Lung (tissue), 12 donors: ENCODE data around the gene ADAMTS17. TPM values are rescaled to one million over a fixed set of nuclear protein-coding genes. Genes with fewer than 3 reads are reported as not detected.

ENCODE experiments used
- ATAC-seq: fragments of 200-7000 bp; cut with Tn5 transposase; one replicate; pipeline ENCODE4 v1.9.1; 2020; ENCODE audit warnings: moderate number of reproducible peaks; ENCODE audit not compliant: insufficient read depth, low FRiP score
- DNase-seq, 3 donors: peaks; one replicate each; pipeline ENCODE4 v3.0.0-alpha.2; 2013 to 2017
- H3K27ac ChIP-seq, 2 donors: one replicate each; pipeline ENCODE4 v1.5.1; 2013; ENCODE audit warnings: mild to moderate bottlenecking in 2 of 2, moderate library complexity in 2 of 2, control low read depth in 1 of 2, inconsistent platforms in 1 of 2, low read depth in 1 of 2, low read length in 1 of 2
- H3K27me3 ChIP-seq, 3 donors: one replicate each; pipeline ENCODE4 v1.5.1; 2013; ENCODE audit warnings: low read length in 2 of 3; ENCODE audit not compliant: control insufficient read depth in 3 of 3, insufficient read depth in 3 of 3
- H3K36me3 ChIP-seq, 4 donors: one replicate each; pipeline ENCODE4 v1.5.1; 2013; ENCODE audit warnings: low read length in 4 of 4, mild to moderate bottlenecking in 1 of 4, moderate library complexity in 1 of 4; ENCODE audit not compliant: control insufficient read depth in 4 of 4, insufficient read depth in 4 of 4
- H3K4me1 ChIP-seq, 5 donors: one replicate each; pipeline ENCODE4 v1.5.1; 2013; ENCODE audit warnings: low read length in 5 of 5, mild to moderate bottlenecking in 2 of 5, moderate library complexity in 1 of 5; ENCODE audit not compliant: control insufficient read depth in 5 of 5, insufficient read depth in 5 of 5
- H3K4me3 ChIP-seq: one replicate; pipeline ENCODE4 v1.5.1; 2013; ENCODE audit warnings: mild to moderate bottlenecking, control low read depth, moderate library complexity
- H3K9ac ChIP-seq, 2 donors: one replicate each; pipeline ENCODE4 v1.5.1; 2013; ENCODE audit warnings: low read length in 2 of 2, control low read depth in 1 of 2; ENCODE audit not compliant: insufficient read depth in 1 of 2
- H3K9me3 ChIP-seq, 4 donors: one replicate each; pipeline ENCODE4 v1.5.1; 2013; ENCODE audit warnings: low read length in 3 of 4, mild to moderate bottlenecking in 1 of 4, moderate library complexity in 1 of 4; ENCODE audit not compliant: control insufficient read depth in 4 of 4, insufficient read depth in 3 of 4
- CTCF ChIP-seq: IDR thresholded peaks from 2 replicates; pipeline ENCODE4 v1.5.1; 2012; ENCODE audit warnings: mild to moderate bottlenecking; ENCODE audit errors: control extremely low read depth, extremely low read depth
- WGBS, 2 donors: extraction: QIAGEN DNeasy Blood & Tissue Kit; methylation state at CpG; one replicate each; pipeline ENCODE4 v1.1.7; 2013; 5-methylcytosine and 5-hydroxymethylcytosine counted together
- polyA plus RNA-seq, 2 donors: library from polyadenylated mRNA; stranded (reverse); fragments of 200-250 nt; gene quantifications; one replicate each; pipeline ENCODE4 v1.2.1, GENCODE V29; 2013
- total RNA-seq, 2 donors: library from RNA; depleted of rRNA in 1 of 2; stranded (reverse); fragments of >200 nt in 1 of 2; gene quantifications; one replicate each; pipeline ENCODE4 v1.2.1, GENCODE V29; 2014 to 2021
- donor health status: control.
- donor health status: control.
- donor health status: Bipolar disorder and iron deficiency.
- donor health status: healthy.
- donor health status: DM: yes; HTN: yes; CAD: no.

ADAMTS17 gene
- total and polyA plus RNA-seq, 4 donors: 0.47 to 6.6 (median 2.2) TPM

GRCh38 chr15:100311833-100312476 lies 29.8 kb downstream of the ADAMTS17 start:
- peak in 1 of 3 donors; percentile 3 for DNase-seq
- Histone ChIP-seq H3K27ac (no peak overlapping the region), H3K36me3 (no peaks in the 10 kb centered on the region), H3K27me3 (no peaks in the 10 kb centered on the region), H3K9ac (no peak overlapping the region), H3K9me3 (peaks cover 0 to 3% (median 0%) of the 10 kb centered on the region in 4 donors), H3K4me3 (no peak overlapping the region), H3K4me1 (peaks cover 0 to 47% (median 11%) of the 10 kb centered on the region in 5 donors)
- no peak for ATAC-seq
- no peak for TF ChIP-seq CTCF
- WGBS, 2 donors: 80 to 84% methylated on average over 8 of the region's 8 CpGs

GRCh38 chr15:100311154-100311625 lies 30.6 kb downstream of the ADAMTS17 start:
- no peak for ATAC-seq
- Histone ChIP-seq H3K4me1 (peaks cover 0 to 47% (median 11%) of the 10 kb centered on the region in 5 donors), H3K9me3 (peaks cover 0 to 3% (median 0%) of the 10 kb centered on the region in 4 donors), H3K36me3 (no peaks in the 10 kb centered on the region), H3K27me3 (no peaks in the 10 kb centered on the region), H3K27ac (peak overlapping the region in 1 of 2 donors; percentile 12), H3K9ac (no peak overlapping the region), H3K4me3 (no peak overlapping the region)
- DNase-seq: peak; percentile 87 to 94 (median 90)
- no peak for TF ChIP-seq CTCF
- 72 to 75% methylated on average over 15 of the region's 15 CpGs for WGBS, 2 donors

GRCh38 chr15:100310513-100311153 lies 31.1 kb downstream of the ADAMTS17 start:
- no peak overlapping the region for H3K4me3 ChIP-seq
- DNase-seq (no peak), ATAC-seq (no peak)
- WGBS, 2 donors: 67 to 69% methylated on average over 14 of the region's 14 CpGs
- no peaks in the 10 kb centered on the region for H3K36me3 ChIP-seq
- no peak overlapping the region for H3K9ac ChIP-seq
- peaks cover 0 to 2% (median 0%) of the 10 kb centered on the region in 4 donors for H3K9me3 ChIP-seq
- no peak overlapping the region for H3K27ac ChIP-seq
- no peaks in the 10 kb centered on the region for H3K27me3 ChIP-seq
- H3K4me1 ChIP-seq: peaks cover 0 to 47% (median 11%) of the 10 kb centered on the region in 5 donors
- TF ChIP-seq CTCF: no peak
